Parathyroid adenoma (tissue), 2 donors: ENCODE measurements around the gene MAD1L1.

Experiments used
- H2AFZ ChIP-seq: fragments of 300-600 bp; sonication (generic); one replicate; pipeline ENCODE4 v1.7.0; 2017; ENCODE audit warnings: antibody characterized with exemption, mild to moderate bottlenecking
- H3K27ac ChIP-seq: fragments of 300-600 bp; sonication (generic); one replicate; pipeline ENCODE4 v1.7.0; 2017
- H3K27me3 ChIP-seq: fragments of 300-600 bp; sonication (generic); one replicate; pipeline ENCODE4 v1.7.0; 2017; ENCODE audit warnings: low read length; ENCODE audit not compliant: control insufficient read depth, insufficient read depth
- H3K36me3 ChIP-seq: fragments of 300-600 bp; sonication (generic); one replicate; pipeline ENCODE4 v1.7.0; 2017; ENCODE audit warnings: low read length; ENCODE audit not compliant: control insufficient read depth, insufficient read depth
- H3K4me1 ChIP-seq: fragments of 300-600 bp; sonication (generic); one replicate; pipeline ENCODE4 v1.7.0; 2017; ENCODE audit warnings: control low read depth
- H3K4me2 ChIP-seq: fragments of 300-600 bp; sonication (generic); one replicate; pipeline ENCODE4 v1.7.0; 2017; ENCODE audit warnings: low read length
- H3K4me3 ChIP-seq: fragments of 300-600 bp; sonication (generic); one replicate; pipeline ENCODE4 v1.7.0; 2017; ENCODE audit warnings: low read depth, low read length
- H3K79me2 ChIP-seq: fragments of 300-600 bp; sonication (generic); one replicate; pipeline ENCODE4 v1.7.0; 2017; ENCODE audit warnings: control low read depth
- H3K9ac ChIP-seq: fragments of 300-600 bp; sonication (generic); one replicate; pipeline ENCODE4 v1.7.0; 2017; ENCODE audit warnings: mild to moderate bottlenecking
- H3K9me3 ChIP-seq: fragments of 300-600 bp; sonication (generic); one replicate; pipeline ENCODE4 v1.7.0; 2017; ENCODE audit warnings: low read length; ENCODE audit not compliant: control insufficient read depth
- TF ChIP-seq, protein P1 (sequence below): fragments of 300-600 bp; sonication (generic); IDR thresholded peaks from one replicate; pipeline ENCODE4 v1.7.0; 2017; ENCODE audit warnings: antibody characterized with exemption, mild to moderate bottlenecking
- donor health status: primary hyperparathyroidism.

MAD1L1 gene

DNA sequence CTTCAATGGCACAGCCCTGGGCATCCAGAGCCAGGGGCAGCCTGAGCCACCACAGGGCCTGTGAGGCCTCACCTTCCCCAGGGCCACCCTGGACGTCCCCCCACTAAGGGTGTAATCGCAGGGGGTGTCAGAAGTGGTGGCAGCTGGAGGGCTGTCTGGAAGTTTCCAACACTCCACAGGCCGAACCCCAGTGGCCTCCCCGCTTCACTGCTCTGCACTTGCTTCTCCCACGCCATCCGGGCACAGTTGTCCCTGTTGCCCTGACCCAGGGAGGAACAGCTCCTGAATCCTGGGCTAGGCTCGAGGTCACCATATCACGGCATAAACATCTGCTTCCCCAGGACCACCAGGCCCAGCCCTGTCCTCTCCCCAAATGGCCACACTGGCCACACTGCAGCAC lies 276.6 kb downstream of the MAD1L1 start:
- TF ChIP-seq, protein P1, sequence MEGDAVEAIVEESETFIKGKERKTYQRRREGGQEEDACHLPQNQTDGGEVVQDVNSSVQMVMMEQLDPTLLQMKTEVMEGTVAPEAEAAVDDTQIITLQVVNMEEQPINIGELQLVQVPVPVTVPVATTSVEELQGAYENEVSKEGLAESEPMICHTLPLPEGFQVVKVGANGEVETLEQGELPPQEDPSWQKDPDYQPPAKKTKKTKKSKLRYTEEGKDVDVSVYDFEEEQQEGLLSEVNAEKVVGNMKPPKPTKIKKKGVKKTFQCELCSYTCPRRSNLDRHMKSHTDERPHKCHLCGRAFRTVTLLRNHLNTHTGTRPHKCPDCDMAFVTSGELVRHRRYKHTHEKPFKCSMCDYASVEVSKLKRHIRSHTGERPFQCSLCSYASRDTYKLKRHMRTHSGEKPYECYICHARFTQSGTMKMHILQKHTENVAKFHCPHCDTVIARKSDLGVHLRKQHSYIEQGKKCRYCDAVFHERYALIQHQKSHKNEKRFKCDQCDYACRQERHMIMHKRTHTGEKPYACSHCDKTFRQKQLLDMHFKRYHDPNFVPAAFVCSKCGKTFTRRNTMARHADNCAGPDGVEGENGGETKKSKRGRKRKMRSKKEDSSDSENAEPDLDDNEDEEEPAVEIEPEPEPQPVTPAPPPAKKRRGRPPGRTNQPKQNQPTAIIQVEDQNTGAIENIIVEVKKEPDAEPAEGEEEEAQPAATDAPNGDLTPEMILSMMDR: no peak
- Histone ChIP-seq H3K27me3 (no peaks in the 10 kb centered on the region), H3K79me2 (no peaks in the 10 kb centered on the region), H3K36me3 (no peaks in the 10 kb centered on the region), H3K9me3 (no peaks in the 10 kb centered on the region), H3K4me3 (no peak overlapping the region), H3K4me2 (no peak overlapping the region), H3K9ac (no peak overlapping the region), H3K4me1 (no peaks in the 10 kb centered on the region), H2AFZ (no peak overlapping the region), H3K27ac (no peak overlapping the region)

DNA sequence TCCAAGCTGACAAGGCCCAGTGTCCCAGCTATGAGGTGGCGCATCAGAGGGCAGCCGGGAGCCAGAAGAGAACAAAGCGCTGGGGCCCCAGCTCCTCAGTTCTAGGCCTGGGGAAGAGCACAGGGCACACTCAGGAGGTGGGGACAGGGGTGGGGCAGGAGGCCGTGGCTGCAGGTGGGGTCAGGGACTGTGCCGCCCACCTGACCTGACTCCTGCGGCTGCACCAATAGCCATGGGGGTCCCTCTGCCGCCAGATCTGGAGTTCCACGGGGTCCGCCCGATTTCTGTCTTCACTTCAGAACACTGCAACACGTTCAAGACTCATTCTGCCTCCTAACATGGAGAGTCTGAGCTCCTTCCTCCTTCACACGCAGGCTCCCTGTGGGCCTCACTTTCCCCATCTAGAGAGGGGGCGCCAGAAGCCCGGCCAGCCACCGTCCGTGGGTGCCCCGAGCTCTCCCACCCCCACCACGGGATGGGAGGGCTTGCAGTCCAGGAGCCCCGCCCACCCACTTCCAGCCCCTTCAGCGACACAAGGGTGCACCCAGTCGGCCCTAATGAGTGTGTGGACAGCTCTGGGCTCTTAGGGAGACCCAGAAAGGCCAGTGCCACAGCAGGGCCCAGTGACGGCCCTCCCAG lies 278.3 kb downstream of the MAD1L1 start:
- Histone ChIP-seq H3K4me2 (no peak overlapping the region), H3K4me1 (no peaks in the 10 kb centered on the region), H2AFZ (no peak overlapping the region), H3K4me3 (no peak overlapping the region), H3K27me3 (no peaks in the 10 kb centered on the region), H3K36me3 (no peaks in the 10 kb centered on the region), H3K9me3 (no peaks in the 10 kb centered on the region), H3K79me2 (no peaks in the 10 kb centered on the region), H3K27ac (no peak overlapping the region), H3K9ac (no peak overlapping the region)
- TF ChIP-seq, protein P1: no peak

DNA sequence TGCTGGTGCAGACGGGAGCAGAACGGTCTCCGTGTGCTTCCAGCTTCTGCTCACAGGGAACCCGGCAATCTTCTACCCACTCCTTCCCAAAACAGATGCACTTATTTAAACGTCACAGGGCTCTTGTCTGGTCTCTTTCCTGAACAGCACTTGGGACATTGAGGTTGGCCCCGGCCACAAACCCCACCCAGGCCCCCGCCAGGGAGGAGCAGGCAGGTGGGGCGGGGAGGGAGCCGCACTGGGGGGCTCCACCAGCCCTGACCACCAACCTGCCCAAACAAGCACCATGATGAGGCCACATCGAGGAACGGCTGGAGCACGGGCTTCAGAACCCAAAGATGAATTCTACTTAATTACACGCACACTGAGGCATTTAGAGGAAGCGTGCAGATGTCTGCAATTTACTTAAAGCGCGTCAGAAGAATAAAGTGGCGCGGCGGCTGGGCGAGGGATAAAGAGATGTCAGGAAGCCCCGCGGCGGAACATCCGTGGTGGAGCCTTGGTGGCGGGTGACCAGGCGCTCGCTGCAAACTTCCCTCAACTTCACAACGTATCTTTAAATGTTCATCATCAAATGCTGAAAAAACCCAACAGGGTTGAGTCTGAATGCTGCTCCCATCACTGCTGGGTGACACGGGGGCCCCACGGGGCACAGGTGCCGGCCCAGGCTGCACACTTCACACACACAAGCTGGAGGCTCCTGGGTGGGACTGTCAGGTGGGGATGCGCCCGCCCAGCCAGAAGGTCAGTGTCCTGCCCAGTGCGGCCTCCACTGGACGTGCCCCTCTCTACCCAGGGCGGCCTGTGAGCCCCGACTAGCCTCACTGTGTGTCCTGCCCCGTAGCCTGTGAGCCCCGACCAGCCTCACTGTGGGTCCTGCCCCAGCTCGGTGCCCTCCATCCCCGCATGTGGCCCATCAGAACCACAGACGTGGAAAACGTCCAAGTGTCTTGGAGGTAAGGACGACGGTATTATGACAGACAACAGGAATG lies 279.2 kb downstream of the MAD1L1 start:
- Histone ChIP-seq H3K4me2 (no peak overlapping the region), H3K27ac (no peak overlapping the region), H3K27me3 (no peaks in the 10 kb centered on the region), H3K9me3 (no peaks in the 10 kb centered on the region), H3K36me3 (no peaks in the 10 kb centered on the region), H3K4me1 (no peaks in the 10 kb centered on the region), H2AFZ (no peak overlapping the region), H3K79me2 (no peaks in the 10 kb centered on the region), H3K9ac (no peak overlapping the region), H3K4me3 (no peak overlapping the region)
- TF ChIP-seq, protein P1: no peak

DNA sequence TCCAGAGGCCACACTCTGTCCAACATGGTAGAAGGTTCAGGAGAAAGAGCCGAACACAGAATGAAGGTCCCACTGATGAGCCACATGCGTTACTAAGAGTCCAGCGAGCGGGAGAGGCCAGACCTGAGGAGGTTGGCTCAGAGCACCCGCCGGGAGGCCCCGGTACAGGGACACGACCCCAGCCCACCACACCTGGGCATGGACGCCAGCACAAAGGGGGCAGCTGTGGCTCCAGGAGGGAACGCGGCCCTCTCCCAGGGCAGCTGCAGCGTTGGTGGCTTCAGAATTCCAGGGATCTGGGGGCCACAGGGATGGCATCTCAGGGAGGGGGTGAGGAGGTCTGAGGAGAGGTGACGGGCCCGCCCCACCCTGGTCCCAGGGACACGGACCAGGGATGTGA lies 280.0 kb downstream of the MAD1L1 start:
- Histone ChIP-seq H3K9ac (no peak overlapping the region), H3K4me2 (no peak overlapping the region), H2AFZ (no peak overlapping the region), H3K27me3 (no peaks in the 10 kb centered on the region), H3K79me2 (no peaks in the 10 kb centered on the region), H3K27ac (no peak overlapping the region), H3K4me1 (no peaks in the 10 kb centered on the region), H3K36me3 (no peaks in the 10 kb centered on the region), H3K9me3 (no peaks in the 10 kb centered on the region), H3K4me3 (no peak overlapping the region)
- TF ChIP-seq, protein P1: no peak
